ENCODE measurements around the gene TRIP12.

TRIP12 gene

DNA sequence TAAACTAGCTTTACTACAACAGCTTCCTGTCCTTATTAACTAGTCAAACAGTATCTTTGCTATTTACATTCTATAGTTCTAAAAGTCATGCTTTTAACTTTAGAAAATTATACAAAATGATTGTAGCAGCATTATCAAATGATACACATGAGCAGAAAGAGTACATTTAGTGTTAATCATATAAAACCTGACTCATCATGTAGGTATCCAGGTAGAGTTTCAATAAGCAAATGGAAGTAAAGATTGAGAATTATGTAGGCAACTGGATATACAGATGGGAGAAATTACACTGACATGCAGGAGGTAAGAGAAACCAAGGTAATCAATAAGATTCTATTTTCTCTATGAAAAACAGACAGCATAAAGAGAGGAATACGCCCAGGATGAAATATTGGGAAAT, 33.8 kb downstream of the TRIP12 start:
- no peaks in the 10 kb centered on the region for H3K36me3 ChIP-seq (ENCODE audit: insufficient read depth, low read depth, low read length)
- peaks cover 4% of the 10 kb centered on the region; the same call in 1 of the 2 replicates for H3K4me1 ChIP-seq (ENCODE audit: insufficient read depth, low read length)
- H3K4me3 ChIP-seq (ENCODE audit: low read length): no peak overlapping the region
- H3K9ac ChIP-seq (ENCODE audit: low read depth, low read length): no peak overlapping the region
- no peaks in the 10 kb centered on the region for H3K9me3 ChIP-seq (ENCODE audit: insufficient read depth, low read depth, low read length)
- H3K27ac ChIP-seq (ENCODE audit: low read length): no peak overlapping the region
- H3K27me3 ChIP-seq (ENCODE audit: insufficient read depth, low read length): no peaks in the 10 kb centered on the region

DNA sequence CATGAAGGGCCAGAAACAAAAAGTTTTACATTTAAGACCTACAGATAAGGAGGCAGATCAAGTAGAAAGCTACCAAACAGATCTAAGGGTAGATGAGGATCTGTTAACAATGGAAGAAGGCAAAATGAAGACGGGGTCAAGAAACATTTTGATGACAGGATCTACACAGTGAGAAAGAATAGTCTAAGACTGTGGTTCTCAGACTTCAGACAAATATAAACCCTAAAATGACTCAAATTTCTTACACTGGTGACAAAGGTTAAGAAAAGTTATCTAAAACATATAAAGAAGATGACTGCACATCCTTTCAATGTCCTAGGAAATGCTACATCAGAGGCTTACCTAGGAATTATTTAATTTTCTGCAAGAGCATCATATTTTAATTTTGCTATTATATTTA, 34.4 kb downstream of the TRIP12 start:
- Histone ChIP-seq H3K27ac (ENCODE audit: low read length) (no peak overlapping the region), H3K9ac (ENCODE audit: low read depth, low read length) (no peak overlapping the region), H3K27me3 (ENCODE audit: insufficient read depth, low read length) (no peaks in the 10 kb centered on the region), H3K4me1 (ENCODE audit: insufficient read depth, low read length) (peaks cover 4% of the 10 kb centered on the region; the same call in 1 of the 2 replicates), H3K36me3 (ENCODE audit: insufficient read depth, low read depth, low read length) (no peaks in the 10 kb centered on the region), H3K4me3 (ENCODE audit: low read length) (no peak overlapping the region), H3K9me3 (ENCODE audit: insufficient read depth, low read depth, low read length) (no peaks in the 10 kb centered on the region)

GRCh38 chr2:229884775-229885699, 36.8 kb downstream of the TRIP12 start:
- Histone ChIP-seq H3K9ac (ENCODE audit: low read depth, low read length) (no peak overlapping the region), H3K4me1 (ENCODE audit: insufficient read depth, low read length) (peaks cover 4% of the 10 kb centered on the region; the same call in 1 of the 2 replicates), H3K36me3 (ENCODE audit: insufficient read depth, low read depth, low read length) (peaks cover 4% of the 10 kb centered on the region), H3K9me3 (ENCODE audit: insufficient read depth, low read depth, low read length) (no peaks in the 10 kb centered on the region), H3K27me3 (ENCODE audit: insufficient read depth, low read length) (no peaks in the 10 kb centered on the region), H3K4me3 (ENCODE audit: low read length) (no peak overlapping the region), H3K27ac (ENCODE audit: low read length) (no peak overlapping the region)

DNA sequence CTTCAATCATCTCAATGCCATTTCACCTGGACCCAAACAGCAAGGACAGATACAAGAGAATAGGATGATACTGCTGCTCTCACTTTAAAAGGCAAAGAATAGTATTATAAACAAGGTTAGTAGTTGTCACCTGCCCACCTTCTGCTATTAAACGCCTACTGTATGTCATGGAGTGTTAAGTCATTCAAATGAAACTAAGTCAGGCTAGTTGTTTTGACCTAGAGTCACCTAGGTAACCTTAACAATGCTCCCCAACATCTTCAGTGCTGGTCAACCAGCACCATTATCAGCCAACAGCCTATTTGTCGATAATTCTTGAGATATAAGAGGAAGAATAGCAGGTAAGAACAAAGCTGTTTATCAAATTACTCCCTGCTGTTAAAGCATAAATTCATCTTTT, 39.2 kb downstream of the TRIP12 start:
- no peaks in the 10 kb centered on the region for H3K9me3 ChIP-seq (ENCODE audit: insufficient read depth, low read depth, low read length)
- no peaks in the 10 kb centered on the region for H3K4me1 ChIP-seq (ENCODE audit: insufficient read depth, low read length)
- no peak overlapping the region for H3K9ac ChIP-seq (ENCODE audit: low read depth, low read length)
- H3K36me3 ChIP-seq (ENCODE audit: insufficient read depth, low read depth, low read length): peaks cover 25% of the 10 kb centered on the region
- no peak overlapping the region for H3K27ac ChIP-seq (ENCODE audit: low read length)
- H3K27me3 ChIP-seq (ENCODE audit: insufficient read depth, low read length): no peaks in the 10 kb centered on the region
- no peak overlapping the region for H3K4me3 ChIP-seq (ENCODE audit: low read length)

- peaks cover 33% of the 10 kb centered on the region for H3K36me3 ChIP-seq (ENCODE audit: insufficient read depth, low read depth, low read length)
- H3K27ac ChIP-seq (ENCODE audit: low read length): no peak overlapping the region
- H3K4me1 ChIP-seq (ENCODE audit: insufficient read depth, low read length): no peaks in the 10 kb centered on the region
- H3K9me3 ChIP-seq (ENCODE audit: insufficient read depth, low read depth, low read length): no peaks in the 10 kb centered on the region
- no peak overlapping the region for H3K9ac ChIP-seq (ENCODE audit: low read depth, low read length)
- H3K4me3 ChIP-seq (ENCODE audit: low read length): no peak overlapping the region
- no peaks in the 10 kb centered on the region for H3K27me3 ChIP-seq (ENCODE audit: insufficient read depth, low read length)
Observed at GRCh38 chr2:229880892-229881586, 40.8 kb downstream of the TRIP12 start.

- no peaks in the 10 kb centered on the region for H3K27me3 ChIP-seq (ENCODE audit: insufficient read depth, low read length)
- H3K36me3 ChIP-seq (ENCODE audit: insufficient read depth, low read depth, low read length): peaks cover 33% of the 10 kb centered on the region
- no peak overlapping the region for H3K4me3 ChIP-seq (ENCODE audit: low read length)
- H3K9me3 ChIP-seq (ENCODE audit: insufficient read depth, low read depth, low read length): no peaks in the 10 kb centered on the region
- no peak overlapping the region for H3K9ac ChIP-seq (ENCODE audit: low read depth, low read length)
- no peak overlapping the region for H3K27ac ChIP-seq (ENCODE audit: low read length)
- H3K4me1 ChIP-seq (ENCODE audit: insufficient read depth, low read length): no peaks in the 10 kb centered on the region
Observed at GRCh38 chr2:229879191-229879950, 42.4 kb downstream of the TRIP12 start.

DNA sequence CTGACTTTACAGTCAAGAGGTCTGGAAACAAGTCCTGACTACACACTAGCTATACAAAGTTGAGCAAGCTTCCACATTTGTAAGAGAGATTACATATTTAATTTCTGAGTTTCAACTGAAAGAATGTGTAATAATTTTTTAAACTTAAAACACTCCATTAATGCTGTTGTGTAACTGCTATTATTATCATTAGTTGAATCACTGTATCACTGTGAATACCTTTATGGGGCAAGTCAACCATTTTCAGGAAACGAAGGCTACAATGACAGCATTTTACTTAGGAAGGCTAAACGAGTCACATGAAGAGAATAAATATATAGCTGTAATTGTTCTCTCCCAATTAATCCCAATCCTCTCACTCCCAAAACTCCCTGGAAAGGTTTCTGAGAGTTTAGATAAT, 46.3 kb downstream of the TRIP12 start:
- H3K9me3 ChIP-seq (ENCODE audit: insufficient read depth, low read depth, low read length): no peaks in the 10 kb centered on the region
- H3K27me3 ChIP-seq (ENCODE audit: insufficient read depth, low read length): no peaks in the 10 kb centered on the region
- H3K4me1 ChIP-seq (ENCODE audit: insufficient read depth, low read length): no peaks in the 10 kb centered on the region
- H3K4me3 ChIP-seq (ENCODE audit: low read length): no peak overlapping the region
- no peak overlapping the region for H3K27ac ChIP-seq (ENCODE audit: low read length)
- peaks cover 38% of the 10 kb centered on the region for H3K36me3 ChIP-seq (ENCODE audit: insufficient read depth, low read depth, low read length)
- no peak overlapping the region for H3K9ac ChIP-seq (ENCODE audit: low read depth, low read length)

DNA sequence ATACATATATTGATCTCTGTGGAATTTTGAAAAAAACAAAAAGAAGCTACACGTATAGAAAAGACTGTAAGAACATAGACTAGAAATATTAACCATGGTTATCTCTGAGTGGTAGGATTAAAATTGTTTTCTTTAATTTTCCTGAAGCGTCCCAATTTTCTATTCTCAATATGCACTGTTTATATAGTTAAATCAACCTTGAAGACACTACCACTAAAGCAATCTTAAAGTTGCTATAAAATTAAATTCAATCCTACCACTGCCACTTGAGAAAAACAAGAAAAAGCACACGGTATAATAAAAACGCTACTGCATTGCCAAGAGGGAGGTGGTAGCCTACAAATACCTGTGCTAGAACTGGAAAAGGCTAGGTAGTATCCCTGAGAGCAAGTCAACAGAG, 47.2 kb downstream of the TRIP12 start:
- Histone ChIP-seq H3K36me3 (ENCODE audit: insufficient read depth, low read depth, low read length) (peaks cover 30% of the 10 kb centered on the region), H3K27ac (ENCODE audit: low read length) (no peak overlapping the region), H3K4me1 (ENCODE audit: insufficient read depth, low read length) (no peaks in the 10 kb centered on the region), H3K9ac (ENCODE audit: low read depth, low read length) (no peak overlapping the region), H3K9me3 (ENCODE audit: insufficient read depth, low read depth, low read length) (no peaks in the 10 kb centered on the region), H3K27me3 (ENCODE audit: insufficient read depth, low read length) (no peaks in the 10 kb centered on the region), H3K4me3 (ENCODE audit: low read length) (no peak overlapping the region)

GRCh38 chr2:229873123-229873581, 48.7 kb downstream of the TRIP12 start:
- no peaks in the 10 kb centered on the region for H3K27me3 ChIP-seq (ENCODE audit: insufficient read depth, low read length)
- no peak overlapping the region for H3K4me3 ChIP-seq (ENCODE audit: low read length)
- H3K36me3 ChIP-seq (ENCODE audit: insufficient read depth, low read depth, low read length): peaks cover 19% of the 10 kb centered on the region
- no peaks in the 10 kb centered on the region for H3K9me3 ChIP-seq (ENCODE audit: insufficient read depth, low read depth, low read length)
- no peak overlapping the region for H3K27ac ChIP-seq (ENCODE audit: low read length)
- H3K9ac ChIP-seq (ENCODE audit: low read depth, low read length): no peak overlapping the region
- H3K4me1 ChIP-seq (ENCODE audit: insufficient read depth, low read length): peaks cover 4% of the 10 kb centered on the region; the same call in 1 of the 2 replicates

- H3K4me3 ChIP-seq (ENCODE audit: low read length): no peak overlapping the region
- H3K4me1 ChIP-seq (ENCODE audit: insufficient read depth, low read length): peaks cover 4% of the 10 kb centered on the region; the same call in 1 of the 2 replicates
- no peak overlapping the region for H3K9ac ChIP-seq (ENCODE audit: low read depth, low read length)
- H3K36me3 ChIP-seq (ENCODE audit: insufficient read depth, low read depth, low read length): peaks cover 5% of the 10 kb centered on the region
- H3K9me3 ChIP-seq (ENCODE audit: insufficient read depth, low read depth, low read length): no peaks in the 10 kb centered on the region
- H3K27me3 ChIP-seq (ENCODE audit: insufficient read depth, low read length): no peaks in the 10 kb centered on the region
- H3K27ac ChIP-seq (ENCODE audit: low read length): no peak overlapping the region
Observed at GRCh38 chr2:229870903-229871656, 50.7 kb downstream of the TRIP12 start.

- peaks cover 5% of the 10 kb centered on the region for H3K36me3 ChIP-seq (ENCODE audit: insufficient read depth, low read depth, low read length)
Observed at GRCh38 chr2:229869226-229869625, 52.6 kb downstream of the TRIP12 start.

More at GRCh38 chr2:229869226-229869625, 52.6 kb downstream of the TRIP12 start:
- Histone ChIP-seq H3K9ac (ENCODE audit: low read depth, low read length) (no peak overlapping the region), H3K27ac (ENCODE audit: low read length) (no peak overlapping the region), H3K27me3 (ENCODE audit: insufficient read depth, low read length) (no peaks in the 10 kb centered on the region), H3K9me3 (ENCODE audit: insufficient read depth, low read depth, low read length) (no peaks in the 10 kb centered on the region), H3K4me3 (ENCODE audit: low read length) (no peak overlapping the region), H3K4me1 (ENCODE audit: insufficient read depth, low read length) (peaks cover 4% of the 10 kb centered on the region; the same call in 1 of the 2 replicates)

All from iPS-20b (cell line).